Measurements from ENCODE around the gene DENND6A. TPM values are rescaled to one million over a fixed set of nuclear protein-coding genes. Genes with fewer than 3 reads are reported as not detected.

DENND6A gene
- total and polyA plus RNA-seq, 2 of the 13 experiments (the other 11 are each of a cell fraction or from before 2014, with no cell fraction given) = 9.4 to 11.1 TPM

DNA sequence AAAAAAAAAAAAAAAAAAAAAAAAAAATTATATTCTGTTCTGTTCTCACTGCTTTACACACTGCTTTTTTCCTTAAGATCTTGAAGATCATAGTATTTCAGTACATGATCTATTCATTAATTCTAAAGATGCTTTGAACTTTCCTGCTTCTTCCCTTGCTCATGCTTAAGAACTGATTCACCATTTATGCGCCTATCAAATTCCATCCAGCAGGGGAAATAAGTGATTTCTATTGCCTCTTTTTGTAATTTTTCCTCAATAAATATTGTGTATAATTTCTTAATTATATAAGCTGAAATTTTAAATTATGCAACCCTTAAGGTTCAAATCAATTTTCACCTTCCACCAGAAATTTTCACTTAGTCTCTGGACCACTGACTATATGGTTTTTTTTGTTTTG, 10.6 kb downstream of the DENND6A start:
- no peaks in the 10 kb centered on the region for H4K20me1 ChIP-seq (ENCODE audit: insufficient read depth, low read length)
- CTCF ChIA-PET (ENCODE audit: low intra/inter-chr PET ratio, low total read pairs) = no interaction called here
- no peak overlapping the region for H3K4me3 ChIP-seq (replicated peaks in 1 of 3; ENCODE audit: insufficient read depth in 1 of 3, low read depth in 2 of 3, low read length in 3 of 3)
- no peak overlapping the region for H2AFZ ChIP-seq (ENCODE audit: low read length)
- H3K4me1 ChIP-seq (ENCODE audit: insufficient read depth, low read length) = 0 out of 2 replicates have a peak, but pooled peaks cover 3% of the 10 kb centered on the region
- POLR2A ChIA-PET = interaction anchor here (1.0 kb wide), 1 partner anchor 11 kb away, joined by 4 read pairs; the partner anchor contains the start of gene DENND6A
- TF ChIP-seq PHF21A (CRISPR knock-in tag; IDR thresholded peaks at IDR 0.05) (no peak), XRCC5 (optimal IDR thresholded peaks at IDR 0.05; ENCODE audit: low read length) (no peak), ZNF775 (CRISPR knock-in tag; IDR thresholded peaks at IDR 0.05; ENCODE audit: borderline replicate concordance) (no peak), LCORL (IDR thresholded peaks at IDR 0.05) (no peak), LCORL (CRISPR knock-in tag; IDR thresholded peaks at IDR 0.05) (no peak)
- no peak overlapping the region for H3K9ac ChIP-seq (ENCODE audit: insufficient read depth, low read depth, low read length)
- no peak for FAIRE-seq
- peaks cover 2 to 8% of the 10 kb centered on the region in 2 experiments; a peak in 3 of 5 replicates for H3K36me3 ChIP-seq (replicated peaks in 1 of 2; ENCODE audit: control insufficient read depth in 1 of 2, insufficient read depth in 2 of 2, low read length in 2 of 2)
- DNase-seq (ENCODE audit: low spot score) = no peak
- BruUV-seq (replicated peaks) = no TSS peak
- H3K4me2 ChIP-seq (ENCODE audit: low read depth, low read length) = no peak overlapping the region
- ATAC-seq = no peak
- H3K27ac ChIP-seq (ENCODE audit: extremely low read length, insufficient read depth, low read length) = no peak overlapping the region
- H3K9me3 ChIP-seq (ENCODE audit: low read length) = no peaks in the 10 kb centered on the region
- in situ Hi-C loops (cut with HindIII; ENCODE audit: extremely low pct_ligation_motif_present, low pct_unique_long_range_greater_than_20kb) = no loop called here
- H3K79me2 ChIP-seq (ENCODE audit: insufficient read depth, low read length) = peaks cover 22% of the 10 kb centered on the region
- 98% methylated on average over 1 of the region's 1 CpG for WGBS (ENCODE audit: low lambda C conversion rate)
- H3K27me3 ChIP-seq (ENCODE audit: control insufficient read depth in 1 of 2, insufficient read depth in 2 of 2, low read length in 2 of 2) = no peaks in the 10 kb centered on the region
- intact Hi-C loops (cut with micrococcal nuclease; ENCODE audit: unreplicated experiment) = no loop called here

DNA sequence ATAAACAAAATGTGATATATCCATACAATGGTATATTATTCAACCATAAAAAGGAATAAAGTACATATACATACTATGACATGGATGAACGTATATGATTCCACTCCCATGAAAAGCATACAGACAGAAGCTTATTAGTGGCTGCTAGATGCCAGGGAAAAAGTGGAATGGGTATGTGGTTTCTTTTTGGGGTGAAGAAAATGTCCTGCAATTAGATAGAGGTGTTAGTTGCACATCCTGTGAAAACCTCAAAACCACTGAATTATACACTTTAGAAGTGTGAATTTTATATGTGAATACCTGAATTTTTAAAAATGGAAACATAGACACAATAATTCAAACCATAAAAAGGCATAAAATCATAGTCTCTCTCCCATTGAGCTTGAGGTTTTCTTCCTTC, 11.2 kb downstream of the DENND6A start:
- peaks cover 2 to 8% of the 10 kb centered on the region in 2 experiments; a peak in 3 of 5 replicates for H3K36me3 ChIP-seq (replicated peaks in 1 of 2; ENCODE audit: control insufficient read depth in 1 of 2, insufficient read depth in 2 of 2, low read length in 2 of 2)
- no peaks in the 10 kb centered on the region for H3K27me3 ChIP-seq (ENCODE audit: control insufficient read depth in 1 of 2, insufficient read depth in 2 of 2, low read length in 2 of 2)
- CTCF ChIA-PET (ENCODE audit: low intra/inter-chr PET ratio, low total read pairs) = no interaction called here
- H3K4me3 ChIP-seq (replicated peaks in 1 of 3; ENCODE audit: insufficient read depth in 1 of 3, low read depth in 2 of 3, low read length in 3 of 3) = no peak overlapping the region
- no peak for ATAC-seq
- H3K27ac ChIP-seq (ENCODE audit: extremely low read length, insufficient read depth, low read length) = no peak overlapping the region
- H2AFZ ChIP-seq (ENCODE audit: low read length) = no peak overlapping the region
- H3K79me2 ChIP-seq (ENCODE audit: insufficient read depth, low read length) = peaks cover 16% of the 10 kb centered on the region
- H3K4me1 ChIP-seq (ENCODE audit: insufficient read depth, low read length) = no peaks in the 10 kb centered on the region
- no TSS peak for BruUV-seq (replicated peaks)
- TF ChIP-seq ZNF367 (CRISPR knock-in tag; IDR thresholded peaks at IDR 0.05; ENCODE audit: borderline replicate concordance) (no peak), ZC3H4 (CRISPR knock-in tag; IDR thresholded peaks at IDR 0.05; ENCODE audit: borderline replicate concordance) (no peak), PCBP1 (IDR thresholded peaks at IDR 0.05; ENCODE audit: borderline replicate concordance, low read depth, low read length) (no peak), ZNF737 (CRISPR knock-in tag; IDR thresholded peaks at IDR 0.05; ENCODE audit: borderline replicate concordance) (no peak), ZKSCAN5 (CRISPR knock-in tag; IDR thresholded peaks at IDR 0.05) (no peak), MBD4 (IDR thresholded peaks at IDR 0.05; ENCODE audit: borderline replicate concordance, low read length) (no peak), ZNF17 (CRISPR knock-in tag; IDR thresholded peaks at IDR 0.05) (no peak), ZKSCAN8 (CRISPR knock-in tag; IDR thresholded peaks at IDR 0.05; ENCODE audit: borderline replicate concordance) (no peak), NR1H2 (CRISPR knock-in tag; IDR thresholded peaks at IDR 0.05; ENCODE audit: borderline replicate concordance, low read depth) (no peak), GPN1 (CRISPR knock-in tag; IDR thresholded peaks at IDR 0.05; ENCODE audit: borderline replicate concordance) (no peak)
- TF ChIP-seq, protein P1, sequence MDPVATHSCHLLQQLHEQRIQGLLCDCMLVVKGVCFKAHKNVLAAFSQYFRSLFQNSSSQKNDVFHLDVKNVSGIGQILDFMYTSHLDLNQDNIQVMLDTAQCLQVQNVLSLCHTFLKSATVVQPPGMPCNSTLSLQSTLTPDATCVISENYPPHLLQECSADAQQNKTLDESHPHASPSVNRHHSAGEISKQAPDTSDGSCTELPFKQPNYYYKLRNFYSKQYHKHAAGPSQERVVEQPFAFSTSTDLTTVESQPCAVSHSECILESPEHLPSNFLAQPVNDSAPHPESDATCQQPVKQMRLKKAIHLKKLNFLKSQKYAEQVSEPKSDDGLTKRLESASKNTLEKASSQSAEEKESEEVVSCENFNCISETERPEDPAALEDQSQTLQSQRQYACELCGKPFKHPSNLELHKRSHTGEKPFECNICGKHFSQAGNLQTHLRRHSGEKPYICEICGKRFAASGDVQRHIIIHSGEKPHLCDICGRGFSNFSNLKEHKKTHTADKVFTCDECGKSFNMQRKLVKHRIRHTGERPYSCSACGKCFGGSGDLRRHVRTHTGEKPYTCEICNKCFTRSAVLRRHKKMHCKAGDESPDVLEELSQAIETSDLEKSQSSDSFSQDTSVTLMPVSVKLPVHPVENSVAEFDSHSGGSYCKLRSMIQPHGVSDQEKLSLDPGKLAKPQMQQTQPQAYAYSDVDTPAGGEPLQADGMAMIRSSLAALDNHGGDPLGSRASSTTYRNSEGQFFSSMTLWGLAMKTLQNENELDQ (CRISPR knock-in tag; IDR thresholded peaks at IDR 0.05; ENCODE audit: borderline replicate concordance) = no peak
- FAIRE-seq = no peak
- no peaks in the 10 kb centered on the region for H4K20me1 ChIP-seq (ENCODE audit: insufficient read depth, low read length)
- no peaks in the 10 kb centered on the region for H3K9me3 ChIP-seq (ENCODE audit: low read length)
- POLR2A ChIA-PET = interaction anchor here (1.0 kb wide), 1 partner anchor 11 kb away, joined by 4 read pairs; the partner anchor contains the start of gene DENND6A
- intact Hi-C loops (cut with micrococcal nuclease; ENCODE audit: unreplicated experiment) (no loop called here), in situ Hi-C loops (cut with HindIII; ENCODE audit: extremely low pct_ligation_motif_present, low pct_unique_long_range_greater_than_20kb) (no loop called here)
- H3K9ac ChIP-seq (ENCODE audit: insufficient read depth, low read depth, low read length) = no peak overlapping the region
- DNase-seq (ENCODE audit: low spot score) = no peak
- 92% methylated on average over 1 of the region's 1 CpG for WGBS (ENCODE audit: low lambda C conversion rate)
- H3K4me2 ChIP-seq (ENCODE audit: low read depth, low read length) = no peak overlapping the region
